GM12864 (cell line): ENCODE results near the gene TOMM40.
"Not testable (repeated sequence)": the region's sequence is repeated elsewhere in the genome, so short reads cannot be mapped to it uniquely, and the experiment has no call there.

ENCODE experiments used
- DNase-seq: peaks from one replicate; pipeline ENCODE4 v3.0.0-alpha.2; 2011; ENCODE audit warnings: low read depth
- H3K4me3 ChIP-seq: 2 replicates; pipeline ENCODE4 v1.5.1; 2011; ENCODE audit warnings: mild to moderate bottlenecking, low read depth, low read length, control low read depth
- CTCF ChIP-seq: IDR thresholded peaks from 2 replicates; pipeline ENCODE4 v1.5.1; 2011; ENCODE audit warnings: low read depth, mild to moderate bottlenecking, moderate library complexity, low read length, control low read depth, inconsistent platforms; ENCODE audit errors: missing control alignments

Gene TOMM40

GRCh38 chr19:44908836-44909261, 17.8 kb downstream of the TOMM40 start:
- TF ChIP-seq CTCF, result no peak
- DNase-seq, result no peak
- no peak overlapping the region for H3K4me3 ChIP-seq

- H3K4me3 ChIP-seq, result no peak overlapping the region
- no peak for DNase-seq
- no peak for TF ChIP-seq CTCF
Measured at GRCh38 chr19:44909775-44910174, 18.7 kb downstream of the TOMM40 start.

- H3K4me3 ChIP-seq, DNase-seq: not testable (repeated sequence)
Measured at GRCh38 chr19:44911896-44912295, 20.8 kb downstream of the TOMM40 start.

- no peak for DNase-seq
- no peak overlapping the region for H3K4me3 ChIP-seq
Measured at GRCh38 chr19:44912854-44913253, 21.8 kb downstream of the TOMM40 start.

GRCh38 chr19:44913512-44914432, 22.7 kb downstream of the TOMM40 start:
- DNase-seq, H3K4me3 ChIP-seq: not testable (repeated sequence)

More at GRCh38 chr19:44912854-44913253, 21.8 kb downstream of the TOMM40 start:
- no peak for TF ChIP-seq CTCF

GRCh38 chr19:44914433-44915206, 23.6 kb downstream of the TOMM40 start, which contains the start of gene APOC1:
TSS of gene APOC1 (plus strand) at chr19:44914608. CDS start at chr19:44914892, 284 bp downstream.
- peak; percentile 65 for DNase-seq
- H3K4me3 ChIP-seq, result peak within 1 kb of the TSS; percentile 60

GRCh38 chr19:44924243-44924725, 33.2 kb downstream of the TOMM40 start:
- TF ChIP-seq CTCF, result no peak
- DNase-seq, result no peak
- H3K4me3 ChIP-seq, result no peak overlapping the region

GRCh38 chr19:44925114-44925891, 34.2 kb downstream of the TOMM40 start:
- TF ChIP-seq CTCF, result no peak
- no peak for DNase-seq
- H3K4me3 ChIP-seq, result no peak overlapping the region

GRCh38 chr19:44926245-44927077, 35.4 kb downstream of the TOMM40 start:
- not testable (repeated sequence) for H3K4me3 ChIP-seq, DNase-seq
